ENCODE results near the gene PADI3. TPM values are rescaled to one million over a fixed set of nuclear protein-coding genes. Genes with fewer than 3 reads are reported as not detected.

Gene PADI3
- total RNA-seq, 3 donors from 2014 or later = not detected

DNA sequence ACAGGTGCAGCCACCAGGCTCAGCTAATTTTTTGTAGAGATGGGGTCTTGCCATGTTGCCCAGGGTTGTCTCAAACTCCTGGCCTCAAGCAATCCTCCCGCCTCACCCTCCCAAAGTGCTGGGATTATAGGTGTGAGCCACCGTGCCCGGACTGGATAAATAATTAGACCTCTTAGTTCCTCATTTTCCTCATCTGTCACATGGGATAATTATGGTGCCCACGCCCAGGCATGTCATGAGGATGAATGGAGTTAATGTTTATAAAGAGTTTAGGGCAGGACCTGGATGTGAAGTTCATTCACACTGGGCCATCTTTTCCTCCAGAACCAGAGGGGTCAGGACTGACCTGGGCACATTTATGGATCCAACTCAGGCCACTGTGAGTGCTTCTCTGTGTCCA lies 23.7 kb downstream of the PADI3 start:
- TF ChIP-seq CTCF (IDR thresholded peaks at IDR 0.05) (no peak), POLR2AphosphoS5 (IDR thresholded peaks at IDR 0.05) (no peak), POLR2A (IDR thresholded peaks at IDR 0.05) (no peak)
- intact Hi-C loops (cut with DNase I; ENCODE audit: low total_unique reads) = no loop called here
- Histone ChIP-seq H3K27me3 (no peaks in the 10 kb centered on the region), H3K9me3 (no peaks in the 10 kb centered on the region), H3K4me1 (no peaks in the 10 kb centered on the region), H3K27ac (no peak overlapping the region), H3K4me3 (no peak overlapping the region), H3K36me3 (no peaks in the 10 kb centered on the region)
- DNase-seq (ENCODE audit: low spot score in 2 of 2) = no peak

DNA sequence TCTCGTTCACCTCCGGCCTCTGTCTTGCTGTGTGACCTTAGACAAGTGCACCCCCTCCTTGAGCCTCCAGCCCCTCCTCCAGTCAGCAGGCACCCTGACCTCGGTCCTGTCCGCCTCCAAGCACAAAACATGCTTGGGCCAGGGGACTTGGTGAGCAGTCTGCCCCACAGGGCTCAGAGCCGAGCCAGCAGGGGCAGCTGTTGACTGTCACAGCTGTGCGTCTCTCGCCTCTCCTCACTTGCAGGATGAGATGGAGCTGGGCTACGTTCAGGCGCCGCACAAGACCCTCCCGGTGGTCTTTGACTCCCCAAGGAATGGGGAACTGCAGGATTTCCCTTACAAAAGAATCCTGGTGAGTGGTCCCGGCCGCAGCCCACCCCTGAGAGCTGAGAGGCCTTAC lies 24.2 kb downstream of the PADI3 start:
- intact Hi-C loops (cut with DNase I; ENCODE audit: low total_unique reads) = no loop called here
- Histone ChIP-seq H3K27ac (no peak overlapping the region), H3K4me1 (no peaks in the 10 kb centered on the region), H3K36me3 (no peaks in the 10 kb centered on the region), H3K9me3 (no peaks in the 10 kb centered on the region), H3K27me3 (no peaks in the 10 kb centered on the region), H3K4me3 (no peak overlapping the region)
- no peak for DNase-seq (ENCODE audit: low spot score in 2 of 2)
- no peak for TF ChIP-seq POLR2A (IDR thresholded peaks at IDR 0.05)
- no peak for TF ChIP-seq CTCF (IDR thresholded peaks at IDR 0.05)
- TF ChIP-seq POLR2AphosphoS5 (IDR thresholded peaks at IDR 0.05) = no peak

- Histone ChIP-seq H3K36me3 (no peaks in the 10 kb centered on the region), H3K27ac (no peak overlapping the region), H3K4me3 (no peak overlapping the region), H3K27me3 (no peaks in the 10 kb centered on the region), H3K9me3 (no peaks in the 10 kb centered on the region), H3K4me1 (no peaks in the 10 kb centered on the region)
- intact Hi-C loops (cut with DNase I; ENCODE audit: low total_unique reads) = no loop called here
- DNase-seq (ENCODE audit: low spot score in 2 of 2) = no peak
- TF ChIP-seq CTCF (IDR thresholded peaks at IDR 0.05) (peak in 1 of 3 donors; percentile 10), POLR2AphosphoS5 (IDR thresholded peaks at IDR 0.05) (no peak), POLR2A (IDR thresholded peaks at IDR 0.05) (no peak)
These were observed 25.6 kb downstream of the PADI3 start for GRCh38 chr1:17274186-17275170.

- Histone ChIP-seq H3K4me3 (no peak overlapping the region), H3K36me3 (no peaks in the 10 kb centered on the region), H3K4me1 (no peaks in the 10 kb centered on the region), H3K27ac (no peak overlapping the region), H3K9me3 (no peaks in the 10 kb centered on the region), H3K27me3 (no peaks in the 10 kb centered on the region)
- no peak for TF ChIP-seq POLR2AphosphoS5 (IDR thresholded peaks at IDR 0.05)
- no peak for TF ChIP-seq POLR2A (IDR thresholded peaks at IDR 0.05)
- no peak for TF ChIP-seq CTCF (IDR thresholded peaks at IDR 0.05)
- intact Hi-C loops (cut with DNase I; ENCODE audit: low total_unique reads) = no loop called here
- peak in 1 of 2 donors; percentile 50 for DNase-seq (ENCODE audit: low spot score in 2 of 2)
These were observed 27.7 kb downstream of the PADI3 start for GRCh38 chr1:17276568-17276967.

- no peaks in the 10 kb centered on the region for H3K36me3 ChIP-seq
- no peak overlapping the region for H3K27ac ChIP-seq
- H3K9me3 ChIP-seq = no peaks in the 10 kb centered on the region
- intact Hi-C loops (cut with DNase I; ENCODE audit: low total_unique reads) = no loop called here
- no peaks in the 10 kb centered on the region for H3K4me1 ChIP-seq
- H3K27me3 ChIP-seq = no peaks in the 10 kb centered on the region
- TF ChIP-seq POLR2A (IDR thresholded peaks at IDR 0.05) (no peak), POLR2AphosphoS5 (IDR thresholded peaks at IDR 0.05) (no peak), CTCF (IDR thresholded peaks at IDR 0.05) (no peak)
- H3K4me3 ChIP-seq = no peak overlapping the region
- peak in 1 of 2 donors; percentile 30 for DNase-seq (ENCODE audit: low spot score in 2 of 2)
These were observed 28.7 kb downstream of the PADI3 start for GRCh38 chr1:17277511-17278159.

All from breast epithelium (tissue), 4 donors.